Stimulated activated CD4-positive, alpha-beta T cell treated with anti-CD3 and anti-CD28 coated beads, Interleukin-15, amount 100 ng/mL, for 48 hours (primary cell): ENCODE results near the gene JADE2.
A peak's percentile ranks its signal among the peaks of the same experiment; 100 is the strongest.
"Not testable (repeated sequence)": the region's sequence is repeated elsewhere in the genome, so short reads cannot be mapped to it uniquely, and the experiment has no call there.

Source experiments
- DNase-seq, 2 donors: peaks; one replicate each; pipeline ENCODE4 v3.0.0-alpha.2; 2020; ENCODE audit warnings: low read depth in 2 of 2

Gene JADE2

DNA sequence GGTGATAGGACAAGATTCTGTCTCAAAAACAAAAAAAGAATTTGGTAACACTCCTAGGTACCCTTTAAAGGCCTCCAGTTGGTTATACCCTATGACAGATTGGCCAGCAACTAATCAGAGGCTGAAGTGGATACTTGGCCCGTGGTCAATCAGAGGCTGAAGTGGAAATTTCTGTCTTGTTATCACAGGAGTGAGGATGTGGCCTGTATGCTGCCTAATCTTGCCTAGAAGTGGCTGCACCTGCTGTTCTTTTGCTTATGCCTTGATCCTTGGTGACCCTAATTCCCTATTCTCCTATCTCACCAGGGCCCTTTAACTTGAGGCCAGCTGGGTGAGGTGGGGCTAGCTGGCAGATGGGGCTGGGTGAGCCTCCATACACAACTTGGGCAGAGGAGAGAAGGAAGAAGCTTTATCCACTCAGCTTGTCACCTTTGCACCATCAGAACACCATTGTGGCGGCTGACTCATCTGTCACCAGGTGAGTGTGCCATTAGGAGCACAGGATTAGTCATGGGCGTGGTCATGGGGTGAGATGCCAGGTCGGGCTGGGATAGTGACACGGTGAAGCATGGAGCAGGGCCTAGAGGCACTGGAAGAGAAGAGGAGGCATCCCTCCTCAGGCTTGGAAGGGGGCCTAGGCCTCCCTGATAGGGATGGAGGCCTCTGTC is 65.7 kb downstream of the JADE2 start:
- DNase-seq = peak; percentile 66 to 69

DNA sequence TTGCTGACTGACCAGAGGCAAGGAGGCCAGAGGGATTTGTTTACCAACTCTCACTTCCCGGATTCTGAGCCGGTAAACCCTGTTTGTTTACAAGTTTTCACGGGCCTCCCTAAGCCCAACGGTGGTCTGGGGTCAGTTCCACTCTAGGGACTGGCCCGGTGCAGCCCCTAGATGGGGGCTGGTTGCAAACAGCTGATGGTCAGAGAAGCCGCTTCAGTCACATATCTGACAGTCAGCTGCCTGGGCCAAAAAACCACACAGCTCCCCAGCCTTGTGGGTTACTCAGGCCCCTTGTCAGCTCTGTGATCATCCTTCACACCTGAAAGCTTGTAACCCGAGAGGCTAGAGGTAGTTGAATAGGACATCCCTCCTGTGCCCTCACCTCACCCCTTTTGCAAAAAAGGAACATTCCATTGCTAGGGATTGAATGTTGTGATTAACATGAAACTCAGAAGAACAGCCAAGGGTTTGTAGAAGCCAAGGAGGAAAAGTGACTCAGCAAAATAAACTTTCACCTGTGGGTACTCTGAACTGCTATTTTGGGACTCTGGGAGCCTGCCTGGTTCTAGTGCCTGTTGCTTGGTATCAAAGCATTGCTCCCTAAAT is 66.8 kb downstream of the JADE2 start:
- no peak for DNase-seq

DNA sequence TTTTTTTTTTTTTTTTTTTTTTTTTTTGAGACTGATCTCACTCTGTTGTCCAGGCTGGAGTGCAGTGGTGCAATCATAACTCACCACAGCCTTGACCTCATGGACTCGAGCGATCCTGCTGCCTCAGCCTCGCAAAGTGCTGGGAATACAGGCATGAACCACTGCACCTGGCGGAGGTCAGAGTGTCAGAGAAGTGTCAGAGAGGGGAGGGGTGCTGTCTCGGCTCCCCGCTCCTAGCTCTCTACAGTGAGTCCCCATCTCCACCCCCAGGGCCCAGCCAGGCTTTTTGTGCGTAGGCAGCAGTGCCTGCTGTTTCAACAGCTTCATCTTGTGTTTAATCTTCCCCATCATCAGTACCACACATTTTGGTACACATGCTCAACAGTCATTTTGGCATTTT is 68.9 kb downstream of the JADE2 start:
- no peak for DNase-seq

DNA sequence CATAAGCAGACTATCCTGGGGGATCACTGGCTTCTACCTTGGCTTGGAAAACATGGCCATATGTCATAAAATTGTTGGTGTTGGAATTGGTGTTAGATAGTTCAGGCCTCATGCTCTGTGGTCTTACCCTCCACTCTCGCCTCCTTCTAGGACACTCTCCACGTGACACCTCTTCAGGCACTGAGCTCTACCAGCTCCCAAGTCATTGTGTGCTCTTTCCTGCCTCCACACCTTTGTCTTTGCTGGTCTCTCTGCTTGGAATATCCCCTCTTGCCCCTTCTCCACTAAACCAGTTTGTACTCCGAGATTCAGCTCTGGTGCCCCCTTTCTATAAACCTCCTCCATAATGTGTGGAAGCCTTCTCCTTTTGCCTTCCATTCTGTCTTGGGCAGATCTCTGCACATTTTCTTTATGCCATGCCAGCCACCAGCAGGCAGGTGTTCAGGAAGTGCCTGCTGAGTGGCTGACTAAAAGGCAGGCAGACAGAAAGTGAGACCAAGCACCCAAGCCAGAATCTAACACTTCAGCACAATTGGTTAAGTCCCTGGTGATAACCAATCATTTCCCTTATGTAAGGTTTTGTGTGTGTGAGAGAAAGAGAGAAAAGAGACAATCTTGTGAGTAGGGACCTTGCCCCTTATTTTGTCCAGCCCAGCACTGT is 69.5 kb downstream of the JADE2 start:
- no peak for DNase-seq

DNA sequence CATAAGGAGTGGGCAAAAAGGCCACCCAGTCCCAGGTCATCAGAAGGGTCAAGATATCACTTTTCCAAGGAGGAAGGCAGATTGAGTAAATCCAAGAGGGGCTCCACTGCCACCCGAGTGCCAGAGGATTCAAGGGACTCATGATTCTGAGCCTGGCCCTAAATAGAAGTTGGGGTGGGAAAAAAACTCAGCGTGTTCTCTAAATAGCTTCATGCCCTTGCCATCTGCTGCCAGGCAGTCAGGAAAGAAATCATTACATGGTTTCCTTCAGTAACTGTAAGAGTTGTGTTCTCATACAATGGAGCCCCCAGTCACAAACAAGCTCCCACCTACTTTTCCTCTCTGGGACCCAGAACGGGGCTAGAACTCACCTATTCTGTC is 70.0 kb downstream of the JADE2 start:
- DNase-seq = no peak

DNA sequence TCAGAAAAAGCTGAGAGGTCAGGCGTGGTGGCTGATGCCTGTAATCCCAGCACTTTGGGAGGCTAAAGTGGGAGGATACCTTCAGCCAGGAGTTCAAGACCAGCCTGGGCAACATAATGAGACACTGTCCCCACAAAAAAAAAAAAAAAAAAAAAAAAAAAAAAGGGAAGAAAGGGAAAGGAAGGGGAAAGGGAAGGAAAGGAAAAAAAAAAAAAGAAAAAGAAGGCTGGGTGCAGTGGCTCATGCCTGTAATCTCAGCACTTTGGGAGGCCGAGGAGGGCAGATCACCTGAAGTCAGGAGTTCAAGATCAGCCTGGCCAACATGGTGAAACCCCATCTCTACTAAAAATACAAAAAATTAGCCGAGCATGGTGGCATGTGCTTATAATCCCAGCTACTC is 74.3 kb downstream of the JADE2 start:
- not testable (repeated sequence) for DNase-seq

DNA sequence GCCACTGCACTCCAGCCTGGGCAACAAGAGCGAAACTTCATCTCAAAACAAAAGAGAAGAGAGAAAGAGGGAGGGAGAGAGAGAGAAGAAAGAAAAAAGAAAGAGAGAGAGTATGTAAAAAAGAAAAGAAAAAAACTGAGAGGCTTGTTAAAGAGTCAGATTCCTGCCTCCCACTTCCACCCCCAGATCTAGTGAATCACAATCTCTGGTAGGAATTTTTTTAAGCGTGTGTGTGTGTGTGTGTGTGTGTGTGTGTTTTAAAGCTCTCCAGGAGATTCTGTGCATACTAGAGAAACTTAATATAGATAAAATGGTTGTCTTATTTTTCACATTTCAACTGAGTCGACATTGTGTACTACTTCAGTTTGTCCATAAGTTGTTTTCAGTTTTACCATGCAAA is 75.1 kb downstream of the JADE2 start:
- DNase-seq = no peak

DNA sequence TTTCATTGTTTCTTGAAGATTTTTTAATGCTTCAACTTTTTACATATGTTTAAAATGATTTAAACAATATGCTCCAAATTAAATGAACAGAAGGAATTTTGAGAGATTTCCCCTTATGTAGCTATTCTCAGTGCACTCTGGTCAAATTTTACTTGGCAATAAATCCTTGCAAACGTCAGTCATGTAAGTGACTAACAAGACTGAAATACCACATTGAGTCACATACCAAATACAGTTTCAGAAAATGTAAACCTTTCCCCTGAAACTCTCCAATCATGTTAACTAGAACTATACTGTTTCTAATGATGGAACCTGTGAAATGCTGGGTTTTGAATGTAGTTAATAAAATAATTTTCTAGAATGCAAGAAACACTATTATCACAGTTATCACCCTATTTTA is 77.6 kb downstream of the JADE2 start:
- no peak for DNase-seq

DNA sequence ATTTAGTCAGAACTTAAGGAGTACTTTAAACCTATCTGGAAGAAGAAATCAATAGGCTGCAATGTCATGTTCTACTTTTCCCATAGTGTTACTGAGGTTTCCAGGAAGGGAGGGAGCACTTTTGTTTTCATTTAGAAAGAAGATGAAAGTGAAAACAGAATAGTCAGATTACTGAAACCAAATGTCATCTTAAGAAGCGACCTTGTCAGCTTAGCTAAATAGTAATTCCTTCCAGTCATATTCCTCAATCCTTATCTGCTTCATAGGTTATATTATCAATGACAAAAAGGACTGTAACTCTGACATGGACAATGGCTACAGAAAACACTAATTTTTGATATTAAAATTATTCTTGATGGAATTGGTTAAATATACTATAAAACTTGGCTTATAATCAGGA is 79.4 kb downstream of the JADE2 start:
- DNase-seq = no peak

DNA sequence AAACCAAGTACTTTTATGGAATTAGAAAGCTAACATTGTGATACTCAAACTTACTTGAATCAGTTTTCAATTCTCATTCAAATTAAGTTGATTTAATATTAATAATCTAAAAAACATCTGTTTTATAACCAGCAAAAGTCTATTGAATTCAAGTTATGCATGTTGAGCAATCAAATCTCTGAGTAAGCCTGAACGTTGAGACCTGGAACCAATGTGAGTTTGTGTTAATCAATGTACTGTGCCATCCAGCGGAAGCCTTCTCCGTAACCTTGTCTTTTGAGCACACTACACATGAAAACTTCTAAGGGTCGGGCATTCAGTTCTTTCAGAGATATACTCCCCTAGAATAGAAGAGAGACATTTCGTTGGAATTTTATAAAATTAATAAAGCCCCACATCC is 81.3 kb downstream of the JADE2 start:
- no peak for DNase-seq

DNA sequence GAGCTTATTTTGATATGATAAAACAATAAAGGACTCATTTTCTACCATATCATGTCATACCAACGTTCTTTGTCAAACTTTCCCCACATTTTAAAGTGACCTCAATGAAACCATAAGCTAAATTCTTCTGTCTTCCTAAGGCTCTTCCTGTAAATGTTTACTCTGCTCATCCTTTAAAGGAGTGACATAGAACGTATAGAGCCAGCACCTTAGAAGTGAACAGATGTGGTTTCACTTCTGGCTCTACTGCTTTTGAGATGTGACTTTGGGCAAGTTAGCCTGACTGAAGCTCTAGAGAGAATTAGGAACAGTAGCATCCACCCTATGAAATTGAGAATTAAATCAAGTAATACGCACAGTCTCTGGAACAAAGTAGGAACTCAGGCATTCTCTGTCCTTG is 83.1 kb downstream of the JADE2 start:
- DNase-seq = no peak

DNA sequence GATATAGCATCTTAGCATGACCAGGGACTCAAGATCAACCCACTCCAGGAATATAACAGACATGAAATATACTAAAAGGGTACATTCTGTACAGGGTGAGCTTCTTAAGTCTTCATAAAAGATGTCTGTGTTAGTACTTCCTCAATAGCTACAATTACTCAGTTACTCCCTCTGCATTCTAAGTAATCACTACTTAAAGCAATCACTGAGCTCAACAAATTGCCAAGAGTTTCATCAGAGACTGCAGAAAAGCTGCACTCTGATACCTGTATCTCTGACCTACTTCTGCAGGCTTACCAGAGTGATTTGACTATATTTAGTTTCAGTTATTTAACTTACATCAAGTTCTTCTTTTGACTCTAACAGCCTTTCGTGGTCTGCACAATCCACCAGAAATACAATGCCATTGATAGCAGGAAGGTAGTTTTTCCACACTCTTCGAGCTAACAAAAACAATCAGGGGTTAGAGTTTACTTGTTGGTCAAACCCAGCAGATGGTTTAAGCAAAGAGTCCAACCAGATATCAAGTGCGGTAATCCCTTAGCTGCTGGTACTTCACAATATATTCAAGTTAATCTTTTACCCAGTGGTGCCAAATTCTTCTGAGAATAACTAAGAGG is 83.9 kb downstream of the JADE2 start:
- DNase-seq = no peak

DNA sequence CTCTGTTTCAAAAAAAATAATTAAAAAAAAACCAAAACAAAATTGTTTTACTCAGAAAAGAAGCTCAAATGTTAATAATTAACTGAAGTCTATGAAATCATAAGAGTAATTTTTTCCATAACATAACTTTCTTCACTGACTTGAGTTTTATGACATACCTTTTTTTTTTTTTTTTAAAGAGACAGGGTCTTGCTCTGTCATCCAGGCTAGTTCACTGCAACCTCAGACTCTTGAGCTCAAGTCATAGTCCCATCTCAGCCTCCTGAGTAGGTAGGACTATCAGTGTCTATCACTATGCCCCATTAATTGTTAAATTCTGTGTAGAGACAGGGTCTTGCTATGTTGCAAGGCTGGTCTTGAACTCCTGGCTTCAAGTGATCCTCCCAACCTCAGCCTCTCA is 85.3 kb downstream of the JADE2 start:
- DNase-seq = no peak

DNA sequence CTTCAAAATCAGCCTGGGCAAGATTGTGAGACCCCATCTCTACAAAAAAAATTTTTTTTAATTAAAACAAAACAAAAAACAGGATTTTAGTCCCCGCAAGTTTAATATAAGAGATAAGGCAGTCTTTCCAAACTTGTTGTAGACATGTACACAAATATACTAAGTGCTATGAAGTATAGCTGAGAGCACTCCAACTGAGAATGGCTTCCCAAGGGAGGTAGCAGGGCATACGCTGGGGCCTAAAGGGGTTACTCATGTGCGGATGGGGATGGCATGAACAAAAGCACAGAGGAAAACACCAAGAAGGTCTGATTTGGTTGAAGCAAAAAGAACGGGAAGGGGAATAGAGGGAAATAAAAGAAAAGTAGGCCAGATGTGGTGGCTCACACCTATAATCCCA is 86.0 kb downstream of the JADE2 start:
- DNase-seq = no peak

DNA sequence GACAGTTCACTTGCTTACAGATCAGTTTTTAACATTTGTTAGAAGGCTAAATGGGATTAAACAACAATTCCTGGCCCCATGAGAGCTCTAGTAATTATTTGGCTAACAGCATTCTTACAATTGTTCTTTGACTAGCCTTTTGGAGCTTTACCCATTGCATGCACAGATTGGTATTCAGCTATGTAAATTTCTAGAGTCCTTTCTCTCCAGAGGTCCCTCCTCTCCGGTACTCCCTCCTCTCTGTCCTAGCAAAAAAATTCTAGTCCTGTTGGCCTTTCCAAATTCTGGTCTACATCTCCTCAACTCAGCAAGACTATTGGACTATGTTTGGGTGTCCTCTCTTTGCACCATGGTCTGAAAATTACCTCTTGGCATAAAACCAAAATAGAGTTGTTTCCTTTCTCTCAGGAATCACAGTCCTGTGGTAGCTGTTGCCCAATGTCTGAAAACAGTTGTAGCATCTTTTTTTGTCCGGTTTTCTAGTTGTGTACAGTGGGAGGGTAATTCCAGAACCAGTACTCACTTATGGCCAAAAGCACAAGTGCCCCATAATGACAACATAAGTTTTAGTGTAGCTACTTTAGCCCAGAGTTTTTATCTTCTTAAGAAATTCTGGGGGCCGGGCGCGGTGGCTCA is 89.1 kb downstream of the JADE2 start:
- DNase-seq = no peak

DNA sequence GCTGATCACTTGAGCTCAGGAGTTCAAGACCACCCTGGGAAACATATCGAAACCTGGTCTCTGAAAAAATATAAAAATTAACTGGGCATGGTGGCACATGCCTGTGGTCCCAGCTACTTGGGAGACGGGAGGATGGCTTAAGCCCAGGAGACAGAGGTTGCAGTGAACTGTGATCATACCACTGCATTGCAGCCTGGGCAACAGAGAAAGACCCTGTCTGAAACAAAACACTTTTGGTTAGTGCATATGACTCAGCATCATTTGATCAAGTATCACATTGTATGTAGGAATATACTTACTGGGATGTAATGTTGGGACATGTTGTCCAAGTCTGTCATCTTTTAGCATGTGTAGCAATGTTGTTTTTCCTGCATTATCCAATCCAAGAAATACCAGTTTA is 95.2 kb downstream of the JADE2 start:
- DNase-seq = no peak

DNA sequence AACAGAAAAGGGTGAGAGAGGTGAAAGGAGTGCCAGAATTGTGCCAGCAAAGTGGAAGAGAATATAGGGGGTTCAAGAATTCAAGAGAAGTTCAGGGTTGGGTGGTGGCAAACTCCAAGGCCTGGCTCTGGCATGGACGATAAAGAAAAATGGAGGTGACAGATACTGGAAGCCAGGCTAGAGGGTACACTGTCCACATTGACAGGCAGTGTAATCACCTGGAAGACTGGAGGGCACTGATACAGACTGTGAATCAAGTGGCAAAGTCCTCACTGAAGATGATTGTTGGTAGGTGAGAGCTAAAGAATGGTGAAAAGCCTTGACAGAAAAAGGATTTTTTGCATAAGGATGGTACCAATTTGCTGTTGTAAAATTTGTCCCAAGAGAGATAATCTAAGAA is 100.1 kb downstream of the JADE2 start:
- DNase-seq = no peak

DNA sequence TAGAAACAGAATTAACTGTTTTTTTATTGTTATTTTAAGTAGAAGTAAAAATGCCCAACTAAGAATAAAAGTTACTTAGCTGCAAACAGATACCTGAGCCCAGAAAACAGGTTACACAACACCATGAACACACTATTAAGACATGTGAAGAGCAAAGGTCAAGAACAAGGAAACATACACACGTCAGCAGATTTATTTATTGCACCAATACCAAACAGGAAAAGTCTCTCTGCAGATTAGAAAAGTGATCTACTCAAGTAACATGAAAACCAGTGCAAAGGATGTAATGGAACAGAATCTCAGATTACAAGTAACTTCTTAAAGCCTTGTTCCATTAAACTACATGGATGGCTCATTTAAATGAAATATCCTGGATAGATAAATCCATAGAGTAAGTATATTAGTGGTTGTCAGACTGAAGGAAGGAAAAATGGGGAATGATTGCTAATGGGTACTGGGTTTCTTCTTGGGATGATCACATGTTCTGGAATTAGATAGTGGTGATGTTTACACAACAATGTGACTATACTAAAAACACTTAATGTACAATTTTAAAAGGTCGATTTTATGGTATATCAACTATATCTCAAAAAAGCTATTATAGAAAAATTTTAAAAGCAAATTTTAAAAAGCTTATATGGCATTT is 101.0 kb downstream of the JADE2 start:
- DNase-seq = no peak
